A673 (cell line): ENCODE results near the gene BCR. TPM values are rescaled to one million over a fixed set of nuclear protein-coding genes. Genes with fewer than 3 reads are reported as not detected.

Source experiments
- BruUV-seq: library from RNA; stranded (reverse); fragments of 400-500 nt; replicated peaks from 2 replicates; lab custom pipeline; 2021; lab: Mats Ljungman, UMichigan
- CTCF ChIA-PET: fragments of 300-600 bp; sonication (Branson Sonifier 250); formaldehyde crosslinking; loops from one replicate; lab custom pipeline; 2022; ENCODE audit warnings: antibody characterized with exemption; lab: Charles Lee
- POLR2A ChIA-PET: fragments of 300-600 bp; sonication (Branson Sonifier 250); formaldehyde crosslinking; loops from one replicate; lab custom pipeline; 2022; ENCODE audit warnings: antibody characterized with exemption; ENCODE audit not compliant: low non-redundant PET; lab: Charles Lee
- DNase-seq: peaks from one replicate; pipeline ENCODE4 v3.0.0-alpha.2; 2015; ENCODE audit warnings: low spot score
- H3K27ac ChIP-seq: fragments of 200-600 bp; sonication (generic); 2 replicates; pipeline ENCODE4 v1.5.1; 2016; ENCODE audit warnings: mixed run types, low read depth, mild to moderate bottlenecking, mixed read lengths, antibody characterized with exemption, low read length; ENCODE audit not compliant: poor library complexity, severe bottlenecking
- H3K27me3 ChIP-seq: fragments of 200-600 bp; sonication (generic); replicated peaks from 2 replicates; pipeline ENCODE4 v1.6.1; 2017; ENCODE audit warnings: mixed run types, low read depth, mild to moderate bottlenecking, mixed read lengths, antibody characterized with exemption, low read length; ENCODE audit not compliant: insufficient read depth, poor library complexity
- H3K36me3 ChIP-seq: fragments of 200-600 bp; sonication (generic); 2 replicates; pipeline ENCODE4 v1.6.1; 2016; ENCODE audit warnings: mixed run types, mild to moderate bottlenecking, mixed read lengths, antibody characterized with exemption, low read length; ENCODE audit not compliant: insufficient read depth, poor library complexity, severe bottlenecking
- H3K4me1 ChIP-seq: fragments of 200-600 bp; sonication (generic); 2 replicates; pipeline ENCODE4 v1.6.1; 2017; ENCODE audit warnings: mixed run types, mild to moderate bottlenecking, mixed read lengths, antibody characterized with exemption, low read length; ENCODE audit not compliant: insufficient read depth, poor library complexity, severe bottlenecking
- H3K4me3 ChIP-seq: fragments of 200-600 bp; sonication (generic); 2 replicates; pipeline ENCODE4 v1.5.1; 2016; ENCODE audit warnings: low read depth, mixed run types, mild to moderate bottlenecking, mixed read lengths, low read length; ENCODE audit not compliant: poor library complexity, severe bottlenecking
- H3K9me3 ChIP-seq: fragments of 200-600 bp; sonication (generic); 2 replicates; pipeline ENCODE4 v1.6.1; 2016; ENCODE audit warnings: mixed run types, low read depth, mild to moderate bottlenecking, mixed read lengths, antibody characterized with exemption, low read length; ENCODE audit not compliant: poor library complexity, severe bottlenecking
- EZH2 ChIP-seq: fragments of 200-600 bp; sonication (generic); IDR thresholded peaks from 2 replicates; pipeline ENCODE4 v1.6.1; 2017; ENCODE audit warnings: borderline replicate concordance, low read depth, mild to moderate bottlenecking, mixed read lengths, antibody characterized with exemption, low read length; ENCODE audit not compliant: poor library complexity, severe bottlenecking
- intact Hi-C: fragments of 100-400 bp; cut with micrococcal nuclease; formaldehyde crosslinking; loops from one replicate; pipeline ENCODE4 v1.10.0; 2022; ENCODE audit not compliant: unreplicated experiment
- total RNA-seq: library from RNA; stranded (reverse); gene quantifications from 2 replicates; pipeline ENCODE4 v1.2.3, GENCODE V29; 2021
- TF ChIP-seq, protein P1 (sequence below): fragments of 300-800, 200-600 bp; sonication (generic); conservative IDR thresholded peaks from 2 replicates; pipeline ENCODE4 v1.5.1; 2017; ENCODE audit warnings: low read depth, mild to moderate bottlenecking, antibody characterized with exemption, low read length, moderate library complexity, mixed read lengths

BCR gene
- total RNA-seq, 1 experiment from 2014 or later, result 63.1 TPM

GRCh38 chr22:23221351-23221804 lies 41.1 kb downstream of the BCR start:
- Histone ChIP-seq H3K4me1 (peaks cover 51% of the 10 kb centered on the region), H3K4me3 (no peak overlapping the region), H3K27ac (no peak overlapping the region), H3K36me3 (no peaks in the 10 kb centered on the region), H3K27me3 (no peaks in the 10 kb centered on the region), H3K9me3 (no peaks in the 10 kb centered on the region)
- BruUV-seq, result no TSS peak
- TF ChIP-seq, protein P1, sequence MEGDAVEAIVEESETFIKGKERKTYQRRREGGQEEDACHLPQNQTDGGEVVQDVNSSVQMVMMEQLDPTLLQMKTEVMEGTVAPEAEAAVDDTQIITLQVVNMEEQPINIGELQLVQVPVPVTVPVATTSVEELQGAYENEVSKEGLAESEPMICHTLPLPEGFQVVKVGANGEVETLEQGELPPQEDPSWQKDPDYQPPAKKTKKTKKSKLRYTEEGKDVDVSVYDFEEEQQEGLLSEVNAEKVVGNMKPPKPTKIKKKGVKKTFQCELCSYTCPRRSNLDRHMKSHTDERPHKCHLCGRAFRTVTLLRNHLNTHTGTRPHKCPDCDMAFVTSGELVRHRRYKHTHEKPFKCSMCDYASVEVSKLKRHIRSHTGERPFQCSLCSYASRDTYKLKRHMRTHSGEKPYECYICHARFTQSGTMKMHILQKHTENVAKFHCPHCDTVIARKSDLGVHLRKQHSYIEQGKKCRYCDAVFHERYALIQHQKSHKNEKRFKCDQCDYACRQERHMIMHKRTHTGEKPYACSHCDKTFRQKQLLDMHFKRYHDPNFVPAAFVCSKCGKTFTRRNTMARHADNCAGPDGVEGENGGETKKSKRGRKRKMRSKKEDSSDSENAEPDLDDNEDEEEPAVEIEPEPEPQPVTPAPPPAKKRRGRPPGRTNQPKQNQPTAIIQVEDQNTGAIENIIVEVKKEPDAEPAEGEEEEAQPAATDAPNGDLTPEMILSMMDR, result no peak
- TF ChIP-seq EZH2, result no peak
- POLR2A ChIA-PET, result no interaction called here
- CTCF ChIA-PET, result no interaction called here
- intact Hi-C loops, result no loop called here
- no peak for DNase-seq

DNA sequence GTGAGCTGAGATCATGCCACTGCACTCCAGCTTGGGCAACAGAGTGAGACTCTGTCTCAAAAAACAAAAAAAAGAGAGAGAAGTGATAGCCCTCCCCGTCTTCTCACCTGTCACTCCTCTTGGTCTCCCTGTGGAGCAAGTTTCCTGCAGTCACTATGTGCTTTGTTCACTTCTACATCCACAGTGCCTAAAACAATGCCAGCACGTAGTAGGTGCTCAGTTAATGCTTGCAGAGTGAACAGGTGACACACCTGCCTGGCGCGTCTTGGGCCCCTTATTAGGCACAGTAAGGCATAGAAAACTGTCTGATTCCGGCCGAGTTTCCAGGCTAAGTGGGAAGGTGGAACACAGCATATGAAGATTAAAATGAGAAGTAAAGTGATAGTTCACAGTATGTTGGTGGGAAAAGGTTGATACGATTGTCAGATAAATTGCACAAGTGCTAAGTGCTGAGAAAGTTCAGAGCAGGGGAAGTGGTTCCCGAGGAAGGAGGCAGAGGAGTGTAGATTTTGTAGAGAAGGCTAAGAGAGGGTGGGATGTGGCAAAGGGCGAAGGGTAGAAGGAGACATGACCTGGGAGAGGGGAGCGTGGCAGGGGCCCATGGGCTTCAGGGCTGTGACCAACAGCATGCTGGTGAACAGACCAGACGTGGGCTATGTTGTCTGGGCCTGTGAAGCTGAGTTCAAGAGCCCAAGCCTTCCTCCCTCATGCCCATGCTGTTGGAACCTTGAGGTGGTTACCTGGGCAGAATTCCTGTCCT lies 41.9 kb downstream of the BCR start:
- DNase-seq, result no peak
- no peaks in the 10 kb centered on the region for H3K36me3 ChIP-seq
- BruUV-seq, result no TSS peak
- H3K4me1 ChIP-seq, result peaks cover 58% of the 10 kb centered on the region
- CTCF ChIA-PET, result no interaction called here
- POLR2A ChIA-PET, result no interaction called here
- intact Hi-C loops, result no loop called here
- H3K27me3 ChIP-seq, result no peaks in the 10 kb centered on the region
- H3K27ac ChIP-seq, result no peak overlapping the region
- no peaks in the 10 kb centered on the region for H3K9me3 ChIP-seq
- no peak overlapping the region for H3K4me3 ChIP-seq
- no peak for TF ChIP-seq EZH2
- TF ChIP-seq, protein P1, result no peak

DNA sequence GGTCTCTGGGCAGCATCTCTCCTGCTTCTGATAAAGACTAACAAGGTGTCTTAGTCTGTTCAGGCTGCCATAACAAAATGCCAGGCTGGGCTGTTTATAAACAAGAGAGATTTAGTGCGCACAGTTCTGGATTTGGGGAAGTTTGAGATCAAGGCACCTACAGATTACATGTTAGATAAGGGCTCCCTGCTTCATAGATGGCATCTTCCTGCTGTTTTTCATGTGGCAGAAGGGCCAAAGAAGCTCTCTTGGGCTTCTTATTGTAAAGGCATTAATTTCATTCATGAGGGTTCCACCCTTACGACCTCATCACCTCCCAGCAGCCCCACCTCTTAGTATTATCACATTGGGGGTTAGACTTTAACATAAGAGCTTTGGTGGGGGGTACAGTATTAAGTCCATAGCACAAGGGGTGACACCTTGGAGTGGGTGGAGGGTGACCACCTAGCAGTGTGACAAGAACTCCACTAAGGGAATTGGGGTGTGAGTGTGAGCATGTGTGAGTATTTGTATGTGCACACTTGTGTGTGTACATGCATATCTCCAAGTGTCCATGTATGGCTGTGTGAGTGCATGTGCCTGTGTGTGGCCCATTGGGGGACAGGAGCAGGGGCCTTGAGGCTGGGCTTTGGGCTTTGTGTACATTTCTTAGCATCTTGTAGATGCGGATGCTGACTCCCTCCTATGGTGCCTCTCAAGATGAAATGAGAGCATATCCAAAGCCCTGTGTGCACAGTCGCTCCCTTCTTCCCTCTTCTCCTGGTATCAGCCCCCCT lies 42.7 kb downstream of the BCR start:
- BruUV-seq, result no TSS peak
- intact Hi-C loops, result no loop called here
- Histone ChIP-seq H3K4me3 (no peak overlapping the region), H3K27me3 (no peaks in the 10 kb centered on the region), H3K9me3 (peaks cover 3% of the 10 kb centered on the region), H3K36me3 (no peaks in the 10 kb centered on the region), H3K27ac (no peak overlapping the region), H3K4me1 (peaks cover 60% of the 10 kb centered on the region)
- ChIA-PET CTCF (no interaction called here), POLR2A (no interaction called here)
- DNase-seq, result no peak
- TF ChIP-seq, protein P1, result no peak
- no peak for TF ChIP-seq EZH2
